H1 (cell line): Measurements from ENCODE around the gene TSSK6. TPM values are rescaled to one million over a fixed set of nuclear protein-coding genes. Genes with fewer than 3 reads are reported as not detected.

Experiments used
- CTCF ChIA-PET: fragments of 300-600 bp; sonication (Branson Sonifier 250); formaldehyde crosslinking; loops from one replicate; lab custom pipeline; 2021; ENCODE audit not compliant: partially characterized antibody; lab: Charles Lee
- POLR2A ChIA-PET: fragments of 300-600 bp; sonication (Branson Sonifier 250); formaldehyde crosslinking; loops from one replicate; lab custom pipeline; 2021; ENCODE audit warnings: inconsistent platforms; ENCODE audit not compliant: partially characterized antibody; lab: Charles Lee
- DNase-seq, 2 experiments: peaks; one replicate each; pipeline versions ENCODE4 v3.0.0 to v3.0.0-alpha.2; 2010 to 2022; ENCODE audit warnings: low spot score in 2 of 2, low read depth in 1 of 2, mixed read lengths in 1 of 2
- FAIRE-seq: peaks from 2 replicates; lab custom pipeline; 2011; peaks lifted over from hg19 to GRCh38; lab: Jason Lieb, UNC
- H2AFZ ChIP-seq: 2 replicates; pipeline ENCODE4 v1.8.1; 2012; ENCODE audit warnings: low read length, inconsistent platforms
- H2AK5ac ChIP-seq: 2 replicates; pipeline ENCODE4 v1.6.1; 2013; ENCODE audit warnings: low read depth, low read length
- H2BK120ac ChIP-seq: replicated peaks from 2 replicates; pipeline ENCODE3; 2013; ENCODE audit warnings: low read depth, low read length, inconsistent platforms
- H2BK12ac ChIP-seq: 2 replicates; pipeline ENCODE4 v1.6.1; 2013; ENCODE audit warnings: low read depth, low read length
- H2BK15ac ChIP-seq: 2 replicates; pipeline ENCODE4 v1.6.1; 2013; ENCODE audit warnings: low read length
- H2BK20ac ChIP-seq: 2 replicates; pipeline ENCODE4 v1.6.1; 2013; ENCODE audit warnings: low read length
- H2BK5ac ChIP-seq: 2 replicates; pipeline ENCODE4 v1.6.1; 2013; ENCODE audit warnings: low read depth, low read length
- H3K14ac ChIP-seq: 2 replicates; pipeline ENCODE4 v1.6.1; 2013; ENCODE audit warnings: inconsistent platforms; ENCODE audit not compliant: insufficient read length
- H3K18ac ChIP-seq: 2 replicates; pipeline ENCODE4 v1.6.1; 2013; ENCODE audit warnings: low read length; ENCODE audit errors: extremely low read depth
- H3K23ac ChIP-seq: 2 replicates; pipeline ENCODE4 v1.6.1; 2013; ENCODE audit warnings: inconsistent platforms; ENCODE audit not compliant: insufficient read length
- H3K23me2 ChIP-seq: 2 replicates; pipeline ENCODE4 v1.6.1; 2013; ENCODE audit warnings: low read depth, low read length
- H3K27ac ChIP-seq: 2 replicates; pipeline ENCODE4 v1.6.1; 2011; ENCODE audit warnings: low read depth, low read length, inconsistent platforms
- H3K27me3 ChIP-seq, 4 experiments: replicated peaks in 1 of 4; 1 replicate in 1 of 4; 2 replicates in 3 of 4; pipeline versions ENCODE4 v1.6.1 to v1.8.1; 2011 to 2013; ENCODE audit warnings: low read length in 3 of 4, mild to moderate bottlenecking in 3 of 4, inconsistent platforms in 2 of 4, mixed read lengths in 2 of 4, moderate library complexity in 1 of 4; ENCODE audit not compliant: control insufficient read depth in 3 of 4, insufficient read depth in 3 of 4; ENCODE audit errors: extremely low read depth in 1 of 4
- H3K36me3 ChIP-seq, 4 experiments: 2 replicates each; pipeline versions ENCODE4 v1.6.1 to v1.8.1; 2011 to 2013; ENCODE audit warnings: mild to moderate bottlenecking in 4 of 4, low read length in 3 of 4, moderate library complexity in 2 of 4, control low read depth in 1 of 4, inconsistent platforms in 1 of 4; ENCODE audit not compliant: insufficient read depth in 4 of 4, control insufficient read depth in 2 of 4
- H3K4ac ChIP-seq: replicated peaks from 2 replicates; pipeline ENCODE3; 2013; ENCODE audit warnings: low read length, low read depth, mixed read lengths, inconsistent platforms; ENCODE audit not compliant: insufficient read length
- H3K4me1 ChIP-seq, 4 experiments: replicated peaks in 1 of 4; 1 replicate in 1 of 4; 2 replicates in 3 of 4; pipeline versions ENCODE4 v1.6.1 to v1.8.1; 2011 to 2013; ENCODE audit warnings: low read length in 3 of 4, inconsistent platforms in 2 of 4, mixed read lengths in 1 of 4; ENCODE audit not compliant: insufficient read depth in 4 of 4, control insufficient read depth in 3 of 4
- H3K4me2 ChIP-seq, 2 experiments: 2 replicates each; pipeline versions ENCODE4 v1.6.1 to v1.8.1; 2011 to 2013; ENCODE audit warnings: low read depth in 2 of 2, low read length in 2 of 2, control low read depth in 1 of 2, inconsistent platforms in 1 of 2, mild to moderate bottlenecking in 1 of 2; ENCODE audit not compliant: insufficient read depth in 1 of 2
- H3K4me3 ChIP-seq, 4 experiments: fragments of 200-600, 300-600 bp in 1 of 4; sonication (generic), shearing (Covaris generic), sonication (Bioruptor Twin) in 1 of 4; 2 replicates each; pipeline versions ENCODE4 v1.5.1 to v1.8.1; 2011 to 2016; ENCODE audit warnings: low read length in 4 of 4, low read depth in 3 of 4, control low read depth in 2 of 4, inconsistent platforms in 2 of 4, mild to moderate bottlenecking in 2 of 4, mixed read lengths in 1 of 4, moderate library complexity in 1 of 4; ENCODE audit not compliant: insufficient read depth in 2 of 4; ENCODE audit errors: extremely low read depth in 1 of 4
- H3K56ac ChIP-seq: replicated peaks from 2 replicates; pipeline ENCODE3; 2013; ENCODE audit warnings: low read depth, mild to moderate bottlenecking, mixed read lengths, low read length, inconsistent platforms; ENCODE audit not compliant: insufficient read length
- H3K79me1 ChIP-seq: 2 replicates; pipeline ENCODE4 v1.6.1; 2013; ENCODE audit warnings: low read depth, low read length, control low read depth
- H3K79me2 ChIP-seq, 2 experiments: 2 replicates each; pipeline versions ENCODE4 v1.6.1 to v1.8.1; 2012 to 2013; ENCODE audit warnings: low read length in 2 of 2, mild to moderate bottlenecking in 2 of 2, inconsistent platforms in 1 of 2; ENCODE audit not compliant: insufficient read depth in 2 of 2, control insufficient read depth in 1 of 2
- H3K9ac ChIP-seq, 4 experiments: replicated peaks in 1 of 4; 1 replicate in 1 of 4; 2 replicates in 3 of 4; pipeline versions ENCODE4 v1.6.1 to v1.8.1; 2011 to 2013; ENCODE audit warnings: low read depth in 3 of 4, low read length in 3 of 4, control low read depth in 2 of 4, mild to moderate bottlenecking in 2 of 4, moderate library complexity in 2 of 4, inconsistent platforms in 1 of 4; ENCODE audit errors: extremely low read depth in 1 of 4
- H3K9me3 ChIP-seq, 2 experiments: 2 replicates each; pipeline versions ENCODE4 v1.6.1 to v1.8.1; 2012 to 2013; ENCODE audit warnings: mild to moderate bottlenecking in 2 of 2, moderate library complexity in 2 of 2, control low read depth in 1 of 2, inconsistent platforms in 1 of 2, low read depth in 1 of 2, low read length in 1 of 2, mixed read lengths in 1 of 2; ENCODE audit not compliant: insufficient read depth in 2 of 2
- H4K20me1 ChIP-seq, 2 experiments: replicated peaks in 1 of 2; 2 replicates each; pipeline versions ENCODE3 to v1.8.1; 2011 to 2013; ENCODE audit warnings: inconsistent platforms in 2 of 2, low read length in 2 of 2, mild to moderate bottlenecking in 1 of 2; ENCODE audit not compliant: insufficient read depth in 2 of 2, control insufficient read depth in 1 of 2
- H4K5ac ChIP-seq: 2 replicates; pipeline ENCODE4 v1.6.1; 2013; ENCODE audit warnings: low read length, low read depth, mixed read lengths, inconsistent platforms; ENCODE audit not compliant: insufficient read length
- H4K8ac ChIP-seq: 2 replicates; pipeline ENCODE4 v1.8.0; 2013; ENCODE audit warnings: mild to moderate bottlenecking, moderate library complexity, low read length, inconsistent platforms; ENCODE audit not compliant: insufficient read depth; ENCODE audit errors: extremely low read depth
- H4K91ac ChIP-seq: replicated peaks from 2 replicates; pipeline ENCODE3; 2013; ENCODE audit warnings: low read length, mixed read lengths, inconsistent platforms; ENCODE audit not compliant: insufficient read length
- ASH2L ChIP-seq: fragments of 200-600, 300-600 bp; sonication (generic); IDR thresholded peaks from one replicate; pipeline ENCODE4 v1.7.1; 2017; ENCODE audit warnings: low read length
- CHD1 ChIP-seq: IDR thresholded peaks from 2 replicates; pipeline ENCODE4 v1.6.1; 2012; ENCODE audit warnings: low read depth, low read length, improper control_type of control experiment
- CREB1 ChIP-seq: IDR thresholded peaks from 2 replicates; pipeline ENCODE4 v1.6.1; 2012; ENCODE audit warnings: inconsistent platforms
- EGR1 ChIP-seq: IDR thresholded peaks from 2 replicates; pipeline ENCODE4 v1.6.1; 2011; ENCODE audit warnings: low read depth, low read length, borderline replicate concordance
- HDAC2 ChIP-seq, 2 experiments: fragments of 300-600 bp in 1 of 2; sonication (generic) in 1 of 2; IDR thresholded peaks; 2 replicates each; pipeline ENCODE4 v1.6.1; 2011 to 2012; ENCODE audit warnings: low read depth in 2 of 2, low read length in 2 of 2, mild to moderate bottlenecking in 2 of 2, moderate library complexity in 2 of 2, borderline replicate concordance in 1 of 2, inconsistent platforms in 1 of 2
- KDM5A ChIP-seq: fragments of 200-600 bp; IDR thresholded peaks from 2 replicates; pipeline ENCODE4 v1.7.1; 2012; ENCODE audit warnings: mild to moderate bottlenecking, low read length, inconsistent platforms, mixed read lengths
- NANOG ChIP-seq: IDR thresholded peaks from 2 replicates; pipeline ENCODE4 v1.6.1; 2011; ENCODE audit warnings: low read length, low read depth, mild to moderate bottlenecking, inconsistent platforms; ENCODE audit not compliant: insufficient read depth, poor library complexity, severe bottlenecking
- POU5F1 ChIP-seq: IDR thresholded peaks from 2 replicates; pipeline ENCODE4 v1.6.1; 2011; ENCODE audit warnings: low read depth, mild to moderate bottlenecking, low read length, moderate library complexity
- RAD21 ChIP-seq, 2 experiments: IDR thresholded peaks in 1 of 2; conservative IDR thresholded peaks in 1 of 2; 2 replicates each; pipeline ENCODE4 v1.6.1; 2011; ENCODE audit warnings: low read depth in 2 of 2, low read length in 2 of 2, improper control_type of control experiment in 1 of 2, inconsistent platforms in 1 of 2, mild to moderate bottlenecking in 1 of 2, moderate library complexity in 1 of 2
- RNF2 ChIP-seq: fragments of 200-900, 300-1000 bp; sonication (generic); IDR thresholded peaks from 2 replicates; pipeline ENCODE4 v1.7.1; 2016; ENCODE audit warnings: borderline replicate concordance, low read depth, mild to moderate bottlenecking, antibody characterized with exemption, low read length; ENCODE audit not compliant: poor library complexity, severe bottlenecking; ENCODE audit errors: missing control alignments
- RXRA ChIP-seq: IDR thresholded peaks from 2 replicates; pipeline ENCODE4 v1.6.1; 2011; ENCODE audit warnings: low read depth, mild to moderate bottlenecking, low read length, moderate library complexity; ENCODE audit not compliant: insufficient read depth
- WGBS, 2 experiments: shearing (Covaris generic) in 1 of 2; methylation state at CpG; one replicate each; pipeline versions ENCODE4 v1.1.6 to v1.1.7; 2013 to 2015; ENCODE audit warnings: low lambda C conversion rate in 2 of 2, mixed read lengths in 2 of 2, inconsistent platforms in 1 of 2, low coverage in 1 of 2, missing lambda C conversion rate in 1 of 2; ENCODE audit not compliant: insufficient replicate concordance in 2 of 2, insufficient coverage in 1 of 2, insufficient read length in 1 of 2; ENCODE audit errors: extremely low coverage in 1 of 2, missing lambda C conversion rate in 1 of 2; 5-methylcytosine and 5-hydroxymethylcytosine counted together
- polyA plus RNA-seq, 7 experiments: library from polyadenylated mRNA; depleted of rRNA in 3 of 7; stranded (reverse) in 5 of 7; unstranded in 2 of 7; fragments of >200 nt in 5 of 7; fragments of 200-250 nt in 2 of 7; gene quantifications; 1 replicate in 5 of 7; 2 replicates in 1 of 7; 4 replicates in 1 of 7; pipeline versions ENCODE4 v1.2.1 to v1.2.3, GENCODE V29; 2011 to 2013; ENCODE audit warnings: missing spikeins in 2 of 7, mixed read lengths in 2 of 7
- total RNA-seq: library from RNA; stranded (reverse); fragmentation: NEBNext Ultra II Directional; extraction: Animal tissue kit (Norgen Biotek cat#: 25700); gene quantifications from 2 replicates; pipeline ENCODE4 v1.2.1, GENCODE V29; 2021

Gene TSSK6
- total and polyA plus RNA-seq, 2 of the 8 experiments (the other 6 are each of a cell fraction or from before 2014, with no cell fraction given), result 3.6 to 7.8 TPM

GRCh38 chr19:19486343-19487076 lies 28.8 kb downstream of the TSSK6 start:
- H3K14ac ChIP-seq, result no peak overlapping the region
- WGBS, 2 experiments, result 89% methylated on average over 14 of the region's 15 CpGs; no CpG with 5 or more reads in 1 of the 2 experiments
- H2BK120ac ChIP-seq, result no peak overlapping the region
- H3K9ac ChIP-seq, result peak overlapping the region in 2 of 4 experiments; percentile 8 to 12; a peak in 2 of 7 replicates
- no peak overlapping the region for H3K23ac ChIP-seq
- FAIRE-seq, result no peak
- H4K8ac ChIP-seq, result no peak overlapping the region; the same call in 1 of the 2 replicates
- CTCF ChIA-PET, result interaction anchor here (0.9 to 9.8 kb wide), 5 partner anchors 10 to 121 kb away, joined by 3 to 146 read pairs (median 4); no protein-coding TSS in a partner anchor
- no peak overlapping the region for H3K56ac ChIP-seq
- no peak overlapping the region for H4K5ac ChIP-seq
- H3K23me2 ChIP-seq, result no peaks in the 10 kb centered on the region
- no peak overlapping the region for H3K4me2 ChIP-seq
- H4K91ac ChIP-seq, result no peak overlapping the region
- H2AK5ac ChIP-seq, result no peak overlapping the region
- H2BK12ac ChIP-seq, result 0 out of 2 replicates have a peak overlapping the region, but pooled peaks have one; percentile 39
- no peaks in the 10 kb centered on the region for H3K9me3 ChIP-seq
- H3K79me2 ChIP-seq, result peaks cover 0 to 67% of the 10 kb centered on the region in 2 experiments; a peak in 2 of 4 replicates
- no peak overlapping the region for H2AFZ ChIP-seq
- H2BK5ac ChIP-seq, result peak overlapping the region; percentile 55; the same call in 1 of the 2 replicates
- DNase-seq, result no peak
- POLR2A ChIA-PET, result interaction anchor here (0.8 to 2.0 kb wide), 10 partner anchors 11 to 96 kb away, joined by 3 to 7 read pairs (median 4); partner anchors contain the start of genes GATAD2A, NDUFA13 and TSSK6
- no peak overlapping the region for H3K4me3 ChIP-seq
- H4K20me1 ChIP-seq, result peaks cover 15 to 38% of the 10 kb centered on the region in 2 experiments
- peaks cover 11 to 32% (median 22%) of the 10 kb centered on the region in 4 experiments for H3K4me1 ChIP-seq
- H2BK15ac ChIP-seq, result no peak overlapping the region
- no peak overlapping the region for H3K27ac ChIP-seq
- no peak overlapping the region for H3K4ac ChIP-seq
- no peak overlapping the region for H2BK20ac ChIP-seq
- H3K27me3 ChIP-seq, result no peaks in the 10 kb centered on the region
- H3K79me1 ChIP-seq, result peaks cover 24% of the 10 kb centered on the region
- H3K36me3 ChIP-seq, result peaks cover 0 to 3% (median under 1%) of the 10 kb centered on the region in 4 experiments; a peak in 2 of 8 replicates
- H3K18ac ChIP-seq, result no peak overlapping the region
- no peak for TF ChIP-seq EGR1
- no peak for TF ChIP-seq ASH2L
- TF ChIP-seq RXRA, result no peak
- TF ChIP-seq POU5F1, result no peak
- no peak for TF ChIP-seq RAD21 (IDR thresholded peaks at IDR 0.05 in 1 of 2, conservative IDR thresholded peaks at IDR 0.05 in 1 of 2; ENCODE audit: low read depth in 2 of 2, low read length in 2 of 2)
- TF ChIP-seq KDM5A, result no peak
- TF ChIP-seq CREB1, result no peak
- no peak for TF ChIP-seq CHD1
- TF ChIP-seq HDAC2 (IDR thresholded peaks at IDR 0.05; ENCODE audit: borderline replicate concordance in 1 of 2, low read depth in 2 of 2, low read length in 2 of 2), result no peak
- TF ChIP-seq RNF2, result no peak
- no peak for TF ChIP-seq NANOG
